Activated T-cell treated with anti-CD3 and anti-CD28 coated beads, Interleukin-2, amount 50 U/mL, for 24 hours (primary cell): ENCODE data around the gene EMC6.
A peak's percentile ranks its signal among the peaks of the same experiment; 100 is the strongest.

Experiments used
- DNase-seq: peaks from one replicate; pipeline ENCODE4 v3.0.0-alpha.2; 2020
- H3K27ac Mint-ChIP-seq: 2 replicates; pipeline ENCODE4 v1.8.0; 2020; ENCODE audit warnings: mild to moderate bottlenecking, mixed read lengths
- H3K27me3 Mint-ChIP-seq: 2 replicates; pipeline ENCODE4 v1.8.0; 2020; ENCODE audit warnings: mixed read lengths
- H3K36me3 Mint-ChIP-seq: 2 replicates; pipeline ENCODE4 v1.8.0; 2020; ENCODE audit warnings: low read depth, mixed read lengths
- H3K4me1 Mint-ChIP-seq: 2 replicates; pipeline ENCODE4 v1.8.0; 2020; ENCODE audit warnings: low read depth, mixed read lengths
- H3K4me3 Mint-ChIP-seq: 2 replicates; pipeline ENCODE4 v1.8.0; 2020; ENCODE audit warnings: mild to moderate bottlenecking, moderate library complexity, mixed read lengths
- H3K9me3 Mint-ChIP-seq: 2 replicates; pipeline ENCODE4 v1.8.0; 2020; ENCODE audit warnings: mixed read lengths

EMC6 gene

DNA sequence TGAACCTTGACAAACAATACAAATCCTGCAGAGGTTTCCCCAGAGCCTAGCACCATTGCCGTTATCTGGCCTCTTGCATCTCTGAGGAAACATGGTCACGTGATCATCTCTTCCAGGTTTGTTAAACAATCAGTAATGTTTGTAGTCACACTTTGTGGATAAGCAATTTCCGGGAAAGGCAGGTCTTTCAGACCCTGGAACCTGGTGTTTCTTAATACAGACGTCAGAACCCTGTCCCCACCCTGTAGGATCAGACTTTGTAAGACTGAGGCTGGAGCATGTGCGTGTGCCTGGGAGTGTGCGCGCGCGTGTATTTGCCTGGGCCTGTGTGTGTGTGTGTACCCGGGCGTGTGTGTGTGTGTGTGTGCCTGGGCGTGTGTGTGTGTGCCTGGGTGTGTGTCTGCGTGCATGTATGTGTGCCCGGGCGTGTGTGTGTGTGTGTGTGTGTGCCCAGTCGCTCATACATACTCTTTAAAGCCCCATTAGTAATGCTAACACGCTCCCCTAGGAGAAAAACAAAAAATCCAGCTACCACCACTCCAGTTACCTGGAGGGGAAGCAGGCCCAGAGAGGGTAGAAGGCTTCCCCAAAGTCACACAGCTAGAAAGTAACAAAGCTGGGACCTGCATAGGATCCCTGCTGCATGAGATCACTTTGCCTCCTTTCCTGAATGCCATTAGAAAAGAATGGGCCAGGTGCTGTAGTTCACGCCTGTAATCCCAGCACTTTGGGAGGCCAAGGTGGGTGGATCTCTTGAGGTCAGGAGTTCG is 26.7 kb upstream of the EMC6 start:
- Mint-ChIP-seq H3K9me3 (no peaks in the 10 kb centered on the region), H3K4me1 (peaks cover 58% of the 10 kb centered on the region), H3K27ac (peak overlapping the region; percentile 66), H3K27me3 (no peaks in the 10 kb centered on the region), H3K36me3 (peaks cover 64% of the 10 kb centered on the region), H3K4me3 (no peak overlapping the region)
- DNase-seq: no peak

GRCh38 chr17:3643889-3644349 is 24.7 kb upstream of the EMC6 start:
- peak overlapping the region; percentile 48 for H3K27ac Mint-ChIP-seq
- no peaks in the 10 kb centered on the region for H3K9me3 Mint-ChIP-seq
- H3K36me3 Mint-ChIP-seq: peaks cover 67% of the 10 kb centered on the region
- no peaks in the 10 kb centered on the region for H3K27me3 Mint-ChIP-seq
- no peak overlapping the region for H3K4me3 Mint-ChIP-seq
- DNase-seq: no peak
- peaks cover 43% of the 10 kb centered on the region for H3K4me1 Mint-ChIP-seq

- peaks cover 32% of the 10 kb centered on the region for H3K4me1 Mint-ChIP-seq
- DNase-seq: no peak
- H3K36me3 Mint-ChIP-seq: peaks cover 69% of the 10 kb centered on the region
- no peak overlapping the region for H3K4me3 Mint-ChIP-seq
- peak overlapping the region; percentile 9 for H3K27ac Mint-ChIP-seq
- H3K27me3 Mint-ChIP-seq: no peaks in the 10 kb centered on the region
- no peaks in the 10 kb centered on the region for H3K9me3 Mint-ChIP-seq
Measured at GRCh38 chr17:3645310-3645709, 23.3 kb upstream of the EMC6 start.

GRCh38 chr17:3647251-3647650 is 21.4 kb upstream of the EMC6 start:
- Mint-ChIP-seq H3K27ac (no peak overlapping the region), H3K36me3 (peaks cover 60% of the 10 kb centered on the region), H3K4me1 (peaks cover 20% of the 10 kb centered on the region), H3K4me3 (no peak overlapping the region), H3K9me3 (no peaks in the 10 kb centered on the region), H3K27me3 (no peaks in the 10 kb centered on the region)
- DNase-seq: no peak

DNA sequence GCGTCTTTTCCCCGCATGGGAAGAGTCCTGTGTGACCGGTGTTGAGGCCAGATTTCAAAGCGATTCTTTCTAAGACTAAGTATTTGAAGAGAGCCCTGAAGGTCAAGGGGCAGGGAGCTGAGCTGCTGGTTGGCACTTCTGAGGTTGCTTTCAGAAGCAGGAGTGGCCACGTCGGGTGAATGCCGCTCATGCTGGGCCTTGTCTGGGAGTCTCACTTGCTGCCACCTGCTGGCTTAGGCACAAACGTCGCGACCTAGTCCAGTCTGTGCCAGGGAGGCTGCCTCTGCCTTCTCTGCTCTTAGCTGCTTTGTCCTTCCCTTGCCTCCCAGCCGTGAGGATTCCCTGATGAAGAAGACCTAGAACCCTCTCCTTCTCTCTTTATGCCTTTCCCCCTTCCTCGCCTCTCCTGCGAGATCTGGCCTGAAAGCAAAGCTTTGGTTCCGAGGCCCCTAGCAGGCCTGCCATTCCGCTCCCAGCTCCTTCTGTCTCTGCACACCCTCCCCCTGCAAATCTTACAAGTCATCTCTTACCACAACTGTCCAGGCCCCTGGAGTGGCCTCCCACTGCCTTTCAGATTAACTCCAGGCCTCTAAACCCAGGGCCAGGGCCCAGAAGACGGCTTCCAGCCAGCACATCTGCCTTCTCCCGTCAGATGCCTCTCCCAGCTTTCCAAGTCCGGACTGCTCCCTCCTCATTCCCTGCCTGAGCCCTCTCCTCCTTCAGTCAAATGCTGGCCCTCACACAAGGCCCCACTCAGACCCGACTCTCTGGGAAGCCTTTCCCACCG is 20.6 kb upstream of the EMC6 start:
- H3K27me3 Mint-ChIP-seq: no peaks in the 10 kb centered on the region
- peak; percentile 55 for DNase-seq
- no peak overlapping the region for H3K4me3 Mint-ChIP-seq
- no peak overlapping the region for H3K27ac Mint-ChIP-seq
- no peaks in the 10 kb centered on the region for H3K9me3 Mint-ChIP-seq
- peaks cover 17% of the 10 kb centered on the region for H3K4me1 Mint-ChIP-seq
- peaks cover 56% of the 10 kb centered on the region for H3K36me3 Mint-ChIP-seq

GRCh38 chr17:3655766-3656165 is 12.8 kb upstream of the EMC6 start:
- Mint-ChIP-seq H3K4me3 (no peak overlapping the region), H3K9me3 (no peaks in the 10 kb centered on the region), H3K27ac (no peak overlapping the region), H3K27me3 (no peaks in the 10 kb centered on the region), H3K4me1 (no peaks in the 10 kb centered on the region), H3K36me3 (peaks cover 21% of the 10 kb centered on the region)
- no peak for DNase-seq

DNA sequence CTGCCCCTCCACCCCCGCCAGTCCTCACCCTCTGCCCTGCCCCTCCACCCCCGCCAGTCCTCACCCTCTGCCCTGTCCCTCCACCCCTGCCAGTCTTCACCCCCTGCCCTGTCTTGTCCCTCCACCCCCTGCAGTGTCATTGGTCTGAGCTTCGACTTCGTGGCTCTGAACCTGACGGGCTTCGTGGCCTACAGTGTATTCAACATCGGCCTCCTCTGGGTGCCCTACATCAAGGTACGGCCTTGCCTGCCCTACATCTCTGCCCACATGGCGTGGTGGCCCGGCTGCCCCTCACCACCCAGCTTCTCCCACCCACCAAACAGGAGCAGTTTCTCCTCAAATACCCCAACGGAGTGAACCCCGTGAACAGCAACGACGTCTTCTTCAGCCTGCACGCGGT is 12.3 kb upstream of the EMC6 start:
- H3K27me3 Mint-ChIP-seq: no peaks in the 10 kb centered on the region
- peaks cover 23% of the 10 kb centered on the region for H3K36me3 Mint-ChIP-seq
- no peak overlapping the region for H3K27ac Mint-ChIP-seq
- DNase-seq: no peak
- no peaks in the 10 kb centered on the region for H3K4me1 Mint-ChIP-seq
- H3K9me3 Mint-ChIP-seq: no peaks in the 10 kb centered on the region
- no peak overlapping the region for H3K4me3 Mint-ChIP-seq

GRCh38 chr17:3656755-3657587 is 11.6 kb upstream of the EMC6 start:
- DNase-seq: no peak
- H3K9me3 Mint-ChIP-seq: no peaks in the 10 kb centered on the region
- no peaks in the 10 kb centered on the region for H3K27me3 Mint-ChIP-seq
- peaks cover 26% of the 10 kb centered on the region for H3K36me3 Mint-ChIP-seq
- H3K4me1 Mint-ChIP-seq: no peaks in the 10 kb centered on the region
- no peak overlapping the region for H3K4me3 Mint-ChIP-seq
- no peak overlapping the region for H3K27ac Mint-ChIP-seq

DNA sequence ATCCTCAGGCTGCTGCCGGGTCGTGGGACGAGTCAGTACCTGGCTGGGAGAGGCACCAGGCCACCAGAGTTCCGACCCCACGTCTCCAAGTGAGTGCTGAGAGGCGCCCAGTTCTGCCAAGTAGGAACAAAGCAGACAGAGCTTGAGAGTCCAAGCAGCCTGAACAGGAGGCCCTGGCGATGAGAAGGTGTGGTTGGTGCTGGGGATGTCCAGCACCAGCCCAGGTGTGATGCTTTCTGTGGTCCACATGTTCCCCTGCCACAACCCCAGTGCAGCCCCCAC is 11.1 kb upstream of the EMC6 start:
- DNase-seq: no peak
- peaks cover 26% of the 10 kb centered on the region for H3K36me3 Mint-ChIP-seq

DNA sequence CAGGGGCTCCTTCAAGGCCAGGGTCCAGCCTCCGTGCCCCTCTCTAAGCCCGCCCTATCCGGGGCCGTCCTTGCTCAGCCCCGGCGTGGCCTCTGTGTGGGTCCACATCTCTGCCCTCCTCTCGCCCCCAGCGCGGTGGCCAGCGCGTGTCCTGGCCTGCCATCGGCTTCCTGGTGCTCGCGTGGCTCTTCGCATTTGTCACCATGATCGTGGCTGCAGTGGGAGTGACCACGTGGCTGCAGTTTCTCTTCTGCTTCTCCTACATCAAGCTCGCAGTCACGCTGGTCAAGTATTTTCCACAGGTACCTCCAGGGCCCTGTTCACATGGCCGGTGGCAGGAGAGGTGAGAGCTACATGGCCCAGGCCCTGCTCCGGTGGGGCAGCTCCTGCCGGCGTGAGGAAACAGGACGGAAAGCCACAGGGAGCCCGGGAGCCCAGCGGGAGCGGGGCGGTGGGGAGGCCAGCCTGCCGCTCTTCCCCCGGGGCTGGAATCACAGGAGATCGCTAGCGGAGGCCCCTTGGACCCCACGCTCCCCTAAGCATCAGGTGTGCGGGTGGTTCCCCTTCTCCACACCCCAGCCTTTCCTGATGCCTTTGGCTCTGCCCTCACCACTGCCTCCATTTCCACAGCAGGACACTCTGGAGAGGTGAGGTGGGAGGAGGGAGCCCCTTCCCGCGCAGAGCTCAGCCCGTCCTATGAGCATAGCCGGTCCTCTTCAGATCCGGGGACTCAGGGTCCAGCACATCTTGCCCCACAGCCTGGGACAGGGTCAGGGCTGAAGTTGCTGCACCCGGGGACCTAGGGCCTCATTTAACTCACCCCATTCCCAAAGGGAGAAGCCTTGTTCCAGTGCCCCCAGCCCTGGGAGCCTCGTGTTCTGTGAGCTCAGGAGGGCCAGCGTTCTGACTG is 10.5 kb upstream of the EMC6 start:
- DNase-seq: no peak
- Mint-ChIP-seq H3K36me3 (peaks cover 26% of the 10 kb centered on the region), H3K27me3 (no peaks in the 10 kb centered on the region), H3K4me1 (no peaks in the 10 kb centered on the region), H3K4me3 (no peak overlapping the region), H3K27ac (no peak overlapping the region), H3K9me3 (no peaks in the 10 kb centered on the region)

More for the DNA sequence above, 11.1 kb upstream of the EMC6 start:
- Mint-ChIP-seq H3K27ac (no peak overlapping the region), H3K9me3 (no peaks in the 10 kb centered on the region), H3K4me3 (no peak overlapping the region), H3K4me1 (no peaks in the 10 kb centered on the region), H3K27me3 (no peaks in the 10 kb centered on the region)

DNA sequence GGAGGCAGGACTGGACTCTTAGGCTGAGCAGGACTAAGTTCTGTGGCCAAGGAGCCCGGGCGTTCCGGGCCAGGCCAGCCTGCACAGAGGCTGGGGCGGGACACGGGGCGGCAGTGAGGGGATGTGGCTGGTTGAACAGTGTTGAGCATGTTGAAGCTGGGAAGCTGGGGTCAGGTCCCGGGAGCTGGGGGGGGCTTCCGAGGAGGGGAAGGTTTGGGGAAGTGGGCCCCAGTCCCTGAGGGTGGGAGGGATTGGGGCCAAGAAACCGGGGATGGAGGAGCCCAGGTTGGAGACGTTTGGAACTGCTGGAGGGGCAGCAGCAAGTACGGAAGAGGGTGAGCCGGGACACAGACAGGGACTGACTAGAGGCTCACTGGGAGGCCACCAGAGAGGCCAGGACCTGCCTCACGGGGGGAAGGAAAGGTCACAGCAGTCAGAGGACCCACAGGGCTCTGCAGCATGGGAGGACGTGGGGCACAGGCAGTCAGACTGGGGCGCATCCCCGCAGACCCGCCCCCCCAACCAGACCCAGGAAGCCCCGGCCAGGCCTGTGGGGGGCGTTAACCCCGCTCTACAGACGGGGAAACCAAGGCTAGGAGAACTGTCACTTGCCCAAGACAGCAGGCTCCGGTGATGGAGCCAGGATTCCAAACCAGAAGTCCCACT is 9.7 kb upstream of the EMC6 start:
- Mint-ChIP-seq H3K4me3 (no peak overlapping the region), H3K36me3 (peaks cover 26% of the 10 kb centered on the region), H3K27ac (no peak overlapping the region), H3K9me3 (no peaks in the 10 kb centered on the region), H3K27me3 (no peaks in the 10 kb centered on the region), H3K4me1 (no peaks in the 10 kb centered on the region)
- no peak for DNase-seq

DNA sequence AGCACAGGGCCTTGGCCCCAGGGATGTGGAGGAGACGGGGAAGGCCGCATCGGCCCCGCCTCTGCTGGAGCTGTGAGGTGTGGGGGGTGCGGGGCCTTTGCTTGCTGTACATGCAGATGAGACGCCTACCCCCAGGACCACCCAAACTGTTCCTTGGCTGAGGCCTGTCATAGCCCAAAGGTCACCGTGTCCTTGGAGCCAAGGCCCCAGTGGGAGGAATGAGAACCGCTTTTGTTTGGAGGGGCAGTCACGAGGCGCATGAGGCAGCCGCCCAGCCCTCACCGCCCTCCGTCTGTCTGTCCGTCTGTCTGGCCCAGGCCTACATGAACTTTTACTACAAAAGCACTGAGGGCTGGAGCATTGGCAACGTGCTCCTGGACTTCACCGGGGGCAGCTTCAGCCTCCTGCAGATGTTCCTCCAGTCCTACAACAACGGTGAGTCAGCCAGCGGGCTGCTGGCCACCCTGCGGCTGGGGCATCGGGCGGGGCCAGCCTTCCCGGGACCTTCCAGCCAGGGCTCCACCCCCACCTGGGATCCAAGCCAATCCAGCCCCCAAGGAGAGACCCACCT is 9.0 kb upstream of the EMC6 start:
- Mint-ChIP-seq H3K27me3 (no peaks in the 10 kb centered on the region), H3K27ac (no peak overlapping the region), H3K4me1 (no peaks in the 10 kb centered on the region), H3K4me3 (no peak overlapping the region), H3K36me3 (peaks cover 27% of the 10 kb centered on the region), H3K9me3 (no peaks in the 10 kb centered on the region)
- no peak for DNase-seq

DNA sequence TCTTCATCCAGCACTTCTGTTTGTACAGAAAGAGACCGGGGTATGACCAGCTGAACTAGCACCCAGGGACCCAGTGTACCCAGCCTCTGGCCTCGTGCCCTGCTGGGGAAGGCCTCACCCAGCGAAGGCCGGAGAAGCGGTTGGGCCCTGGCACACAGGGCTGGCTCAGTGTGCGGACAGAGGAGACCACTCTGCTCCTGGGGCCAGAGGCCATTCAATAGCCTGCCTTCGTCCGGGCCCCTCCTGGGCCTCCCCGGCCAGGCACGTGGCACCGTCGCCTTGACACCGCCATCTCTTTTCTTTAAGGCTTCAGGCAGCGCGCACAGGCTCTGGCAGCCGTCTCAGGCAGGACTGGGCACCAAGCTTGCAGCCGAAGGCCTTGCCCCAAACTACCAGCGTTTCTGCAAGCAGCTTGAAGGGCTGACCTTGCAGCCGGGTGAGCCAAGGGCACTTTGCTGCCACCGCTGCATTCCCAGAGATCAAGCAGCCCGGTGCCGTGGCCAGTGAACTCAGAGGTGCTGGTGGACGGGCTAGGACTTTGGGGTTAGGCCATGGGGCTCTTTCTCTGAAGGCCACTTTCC is 8.2 kb upstream of the EMC6 start:
- Mint-ChIP-seq H3K36me3 (peaks cover 23% of the 10 kb centered on the region), H3K9me3 (no peaks in the 10 kb centered on the region), H3K27me3 (no peaks in the 10 kb centered on the region), H3K4me1 (no peaks in the 10 kb centered on the region), H3K4me3 (no peak overlapping the region), H3K27ac (no peak overlapping the region)
- DNase-seq: no peak
